ENCODE results near the gene LCA5L.
"Not testable (repeated sequence)": the region's sequence is repeated elsewhere in the genome, so short reads cannot be mapped to it uniquely, and the experiment has no call there.

LCA5L gene

DNA sequence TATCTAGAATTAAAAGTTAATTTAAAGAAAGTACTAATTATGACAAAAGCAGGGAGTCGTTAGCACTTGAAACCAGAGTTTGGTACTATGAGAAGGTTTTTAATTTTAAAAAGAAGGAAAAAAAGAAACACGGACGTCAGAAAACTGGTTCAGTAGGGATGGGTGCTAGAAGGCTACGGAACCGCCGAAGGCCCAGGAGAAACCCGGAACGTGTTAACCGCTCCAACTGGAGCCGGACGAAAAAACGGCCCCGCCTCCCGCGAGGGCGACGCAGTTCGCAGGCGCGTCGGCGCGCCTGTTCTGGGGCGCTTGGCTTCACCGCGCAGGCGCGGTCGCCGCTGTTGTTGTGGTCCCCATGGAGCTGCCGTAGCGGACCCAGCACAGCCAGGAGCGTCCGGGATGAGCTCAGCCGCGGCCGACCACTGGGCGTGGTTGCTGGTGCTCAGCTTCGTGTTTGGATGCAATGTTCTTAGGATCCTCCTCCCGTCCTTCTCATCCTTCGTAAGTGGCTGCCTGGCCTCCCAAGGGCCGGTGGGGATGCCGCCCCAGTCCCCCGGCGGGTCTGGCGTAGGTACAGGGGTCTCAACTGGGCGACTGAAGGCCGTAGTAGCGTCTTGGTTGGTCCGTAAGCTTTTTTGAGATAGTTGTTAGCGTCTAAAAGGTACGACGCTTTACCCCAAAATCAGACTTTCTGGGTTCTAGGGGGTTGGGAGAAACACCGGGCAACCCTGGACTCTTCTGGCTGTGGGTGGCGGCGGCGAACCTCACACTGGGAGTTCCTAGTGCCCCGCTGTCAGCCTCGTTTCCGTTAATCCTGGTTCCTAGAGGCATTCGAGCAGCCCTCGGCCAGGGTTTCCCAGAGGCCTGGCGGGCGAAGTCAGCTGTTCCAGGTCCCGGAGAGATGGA, 65.3 kb downstream of the LCA5L start:
- TF ChIP-seq, protein P1, sequence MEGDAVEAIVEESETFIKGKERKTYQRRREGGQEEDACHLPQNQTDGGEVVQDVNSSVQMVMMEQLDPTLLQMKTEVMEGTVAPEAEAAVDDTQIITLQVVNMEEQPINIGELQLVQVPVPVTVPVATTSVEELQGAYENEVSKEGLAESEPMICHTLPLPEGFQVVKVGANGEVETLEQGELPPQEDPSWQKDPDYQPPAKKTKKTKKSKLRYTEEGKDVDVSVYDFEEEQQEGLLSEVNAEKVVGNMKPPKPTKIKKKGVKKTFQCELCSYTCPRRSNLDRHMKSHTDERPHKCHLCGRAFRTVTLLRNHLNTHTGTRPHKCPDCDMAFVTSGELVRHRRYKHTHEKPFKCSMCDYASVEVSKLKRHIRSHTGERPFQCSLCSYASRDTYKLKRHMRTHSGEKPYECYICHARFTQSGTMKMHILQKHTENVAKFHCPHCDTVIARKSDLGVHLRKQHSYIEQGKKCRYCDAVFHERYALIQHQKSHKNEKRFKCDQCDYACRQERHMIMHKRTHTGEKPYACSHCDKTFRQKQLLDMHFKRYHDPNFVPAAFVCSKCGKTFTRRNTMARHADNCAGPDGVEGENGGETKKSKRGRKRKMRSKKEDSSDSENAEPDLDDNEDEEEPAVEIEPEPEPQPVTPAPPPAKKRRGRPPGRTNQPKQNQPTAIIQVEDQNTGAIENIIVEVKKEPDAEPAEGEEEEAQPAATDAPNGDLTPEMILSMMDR (IDR thresholded peaks at IDR 0.05; ENCODE audit: insufficient read depth, missing control alignments), result no peak
- DNase-seq (ENCODE audit: insufficient read length, low spot score) (peak; percentile 88), FAIRE-seq (no peak)

DNA sequence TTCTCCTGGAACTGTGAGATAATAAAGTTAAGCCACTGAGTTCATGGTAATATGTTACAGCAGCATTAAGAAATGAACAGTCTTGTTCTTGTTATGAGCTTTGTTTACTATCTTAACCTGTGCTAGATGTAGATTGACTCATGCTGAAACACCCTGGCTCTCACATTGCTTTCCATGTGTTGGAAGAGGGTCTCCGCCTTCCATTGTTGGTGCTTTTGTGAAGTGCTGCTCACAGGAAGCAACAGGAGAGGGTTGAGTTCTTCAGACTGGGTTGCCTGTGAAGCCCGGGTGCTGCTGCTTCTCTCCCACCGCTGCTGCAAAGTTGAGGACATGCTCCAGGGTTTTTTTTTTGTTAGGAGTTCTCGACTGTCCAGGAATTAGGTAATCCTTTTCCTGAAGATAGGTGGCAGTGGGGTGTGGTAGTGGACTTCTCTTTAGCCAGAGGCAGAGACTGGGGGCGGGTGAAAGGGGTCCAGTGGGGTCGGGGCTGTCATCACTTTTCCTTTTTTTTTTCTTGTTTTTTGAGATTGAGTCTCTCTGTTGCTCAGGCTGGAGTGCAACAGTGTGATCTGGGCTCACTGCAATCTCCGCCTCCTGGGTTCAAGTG, 68.0 kb downstream of the LCA5L start:
- FAIRE-seq (no peak), DNase-seq (ENCODE audit: insufficient read length, low spot score) (no peak)
- TF ChIP-seq, protein P1 (IDR thresholded peaks at IDR 0.05; ENCODE audit: insufficient read depth, missing control alignments), result no peak

DNA sequence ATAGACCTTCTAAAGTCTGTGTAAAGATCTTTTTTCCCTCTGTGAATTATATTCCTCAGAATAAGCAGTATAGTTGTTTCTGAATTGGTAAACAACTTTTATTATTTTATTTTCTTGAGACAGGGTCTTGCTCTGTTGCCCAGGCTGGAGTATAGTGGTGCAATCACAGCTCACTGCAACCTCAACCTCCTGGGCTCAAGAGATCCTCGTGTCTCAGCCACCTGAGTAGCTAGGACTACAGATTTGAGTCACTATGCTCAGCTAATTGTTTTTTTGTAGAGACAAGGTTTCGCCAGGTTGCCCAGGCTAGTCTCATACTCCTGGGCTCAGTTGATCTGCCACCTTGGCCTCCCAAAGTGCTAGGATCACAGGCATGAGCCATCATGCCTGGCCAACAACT, 70.1 kb downstream of the LCA5L start:
- no peak for FAIRE-seq
- TF ChIP-seq, protein P1 (IDR thresholded peaks at IDR 0.05; ENCODE audit: insufficient read depth, missing control alignments), result no peak
- no peak for DNase-seq (ENCODE audit: insufficient read length, low spot score)

DNA sequence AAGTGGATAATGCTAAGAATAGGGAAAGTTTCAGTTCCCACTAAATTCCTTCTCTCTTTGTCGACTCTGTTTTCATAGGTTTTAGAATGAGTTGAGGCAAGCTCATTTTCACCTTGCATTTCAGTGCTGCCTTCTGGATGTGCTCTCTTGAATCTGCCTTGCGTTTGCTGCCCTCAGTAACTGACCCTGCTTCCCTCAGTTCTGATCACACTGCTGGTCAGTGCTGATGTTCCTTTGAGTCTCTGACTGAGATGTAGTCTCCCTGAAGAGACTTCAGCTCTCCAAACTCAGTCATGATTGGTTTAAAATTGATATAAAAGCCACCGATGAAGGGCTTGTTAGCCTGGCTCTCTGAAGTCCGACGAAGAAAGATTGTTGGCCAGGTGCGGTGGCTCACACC, 71.5 kb downstream of the LCA5L start:
- DNase-seq (ENCODE audit: insufficient read length, low spot score), result no peak
- TF ChIP-seq, protein P1 (IDR thresholded peaks at IDR 0.05; ENCODE audit: insufficient read depth, missing control alignments), result no peak
- FAIRE-seq, result no peak

DNA sequence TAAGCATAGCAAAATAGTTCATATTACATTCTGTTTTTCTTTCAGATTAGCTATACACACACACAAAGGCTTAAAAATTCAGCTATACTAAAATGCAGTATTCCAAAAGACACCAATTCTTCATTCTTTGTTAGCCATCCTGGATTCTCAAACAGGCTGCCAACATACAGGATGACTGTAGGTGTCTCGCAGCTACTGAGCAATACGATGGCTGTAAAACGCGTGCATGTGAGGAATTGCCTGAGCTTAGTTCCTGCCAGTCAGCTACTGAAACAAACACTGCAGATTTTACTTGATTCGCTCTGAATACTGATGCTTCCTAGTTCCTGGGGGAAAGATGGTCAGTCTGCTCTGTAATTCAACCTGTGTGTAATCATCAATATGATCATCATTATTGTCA, 71.9 kb downstream of the LCA5L start:
- no peak for DNase-seq (ENCODE audit: insufficient read length, low spot score)
- TF ChIP-seq, protein P1 (IDR thresholded peaks at IDR 0.05; ENCODE audit: insufficient read depth, missing control alignments), result peak; percentile 29
- no peak for FAIRE-seq

DNA sequence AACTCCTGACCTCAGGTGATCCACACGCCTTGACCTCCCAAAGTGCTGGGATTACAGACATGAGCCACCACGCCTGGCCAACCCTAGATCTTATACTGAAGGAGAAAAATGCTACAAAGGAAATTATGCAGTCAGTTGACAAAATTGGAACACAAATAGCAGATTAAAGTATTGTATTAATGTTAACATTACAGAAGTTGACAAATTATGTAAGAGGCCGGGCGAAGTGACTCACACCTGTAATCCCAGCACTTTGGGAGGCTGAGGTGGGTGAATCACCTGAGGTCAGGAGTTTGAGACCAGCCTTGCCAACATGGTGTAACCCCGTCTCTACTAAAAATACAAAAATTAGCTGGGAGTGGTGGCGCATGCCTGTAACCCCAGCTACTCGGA, 75.7 kb downstream of the LCA5L start:
- FAIRE-seq; DNase-seq (ENCODE audit: insufficient read length, low spot score): not testable (repeated sequence)

DNA sequence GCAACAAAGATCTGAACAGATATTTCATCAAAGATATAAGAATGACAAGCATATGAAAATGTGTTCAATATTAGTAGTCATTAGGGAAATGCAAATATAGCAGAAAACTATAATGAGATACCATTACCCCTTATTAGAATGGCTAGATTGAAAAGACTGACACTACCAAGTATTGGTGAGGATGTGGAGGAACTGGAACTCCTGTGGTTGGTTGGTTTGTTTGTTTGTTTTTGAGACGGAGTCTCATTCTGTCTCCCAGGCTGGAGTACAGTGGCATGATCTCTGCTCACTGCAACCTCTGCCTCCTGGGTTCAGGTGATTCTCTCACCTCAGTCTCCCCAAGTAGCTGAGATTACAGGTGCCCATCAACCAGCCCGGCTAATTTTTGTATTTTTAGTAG, 77.8 kb downstream of the LCA5L start:
- TF ChIP-seq, protein P1 (IDR thresholded peaks at IDR 0.05; ENCODE audit: insufficient read depth, missing control alignments), result no peak
- FAIRE-seq, result no peak
- DNase-seq (ENCODE audit: insufficient read length, low spot score), result no peak

Data from D721Med (cell line).